Measurements from ENCODE around the gene ZDHHC5.
"Not testable (repeated sequence)": the region's sequence is repeated elsewhere in the genome, so short reads cannot be mapped to it uniquely, and the experiment has no call there.

ZDHHC5 gene

DNA sequence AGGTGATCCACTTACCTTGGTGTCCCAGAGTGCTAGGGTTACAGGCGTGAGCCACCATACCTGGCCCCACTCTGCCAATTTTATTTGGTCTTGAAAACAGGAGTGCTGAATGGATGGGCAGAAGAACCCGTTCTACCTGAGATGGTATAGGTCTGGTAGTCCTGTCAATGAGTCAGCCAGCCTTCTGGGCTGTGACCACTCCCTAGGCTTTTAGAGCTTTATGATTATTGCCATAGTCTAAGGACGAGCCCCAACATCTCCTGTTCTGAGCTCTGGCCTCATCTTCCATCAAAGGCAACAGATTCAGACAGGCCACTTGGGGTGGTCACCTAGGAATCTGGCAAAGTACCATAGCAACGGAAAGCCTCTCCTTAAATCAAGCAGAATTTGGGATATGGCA is 11.5 kb downstream of the ZDHHC5 start:
- no peak for DNase-seq (ENCODE audit: low read depth)
- TF ChIP-seq CTCF (IDR thresholded peaks at IDR 0.05; ENCODE audit: control insufficient read depth, insufficient read depth, low read depth, low read length, missing control alignments): no peak
- no peak overlapping the region for H3K4me3 ChIP-seq (ENCODE audit: control insufficient read depth, low read depth, low read length)

- no peak for TF ChIP-seq CTCF (IDR thresholded peaks at IDR 0.05; ENCODE audit: control insufficient read depth, insufficient read depth, low read depth, low read length, missing control alignments)
- H3K4me3 ChIP-seq (ENCODE audit: control insufficient read depth, low read depth, low read length): no peak overlapping the region
- no peak for DNase-seq (ENCODE audit: low read depth)
Measured at GRCh38 chr11:57680552-57680874, 12.6 kb downstream of the ZDHHC5 start.

- TF ChIP-seq CTCF (IDR thresholded peaks at IDR 0.05; ENCODE audit: control insufficient read depth, insufficient read depth, low read depth, low read length, missing control alignments): no peak
- DNase-seq (ENCODE audit: low read depth): no peak
- H3K4me3 ChIP-seq (ENCODE audit: control insufficient read depth, low read depth, low read length): no peak overlapping the region
Measured at GRCh38 chr11:57681168-57681567, 13.3 kb downstream of the ZDHHC5 start.

DNA sequence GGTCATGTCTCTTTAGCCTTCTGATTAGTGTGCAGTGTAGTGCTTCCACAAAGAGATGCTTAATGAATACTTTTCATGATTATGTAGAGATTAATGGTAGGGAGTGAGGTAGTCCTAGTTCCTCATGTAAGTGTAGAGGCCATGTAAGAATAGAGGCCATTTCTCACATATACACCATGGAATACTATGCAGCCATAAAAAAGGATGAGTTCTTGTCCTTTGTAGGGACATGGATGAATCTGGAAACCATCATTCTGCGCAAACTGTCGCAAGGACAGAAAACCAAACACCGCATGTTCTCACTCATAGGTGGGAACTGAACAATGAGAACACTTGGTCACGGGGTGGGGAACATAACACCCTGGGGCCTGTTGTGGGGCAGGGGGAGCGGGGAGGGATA is 22.6 kb downstream of the ZDHHC5 start:
- DNase-seq (ENCODE audit: low read depth); H3K4me3 ChIP-seq (ENCODE audit: control insufficient read depth, low read depth, low read length): not testable (repeated sequence)

GRCh38 chr11:57698843-57699365 is 31.0 kb downstream of the ZDHHC5 start:
- no peak for TF ChIP-seq CTCF (IDR thresholded peaks at IDR 0.05; ENCODE audit: control insufficient read depth, insufficient read depth, low read depth, low read length, missing control alignments)
- no peak for DNase-seq (ENCODE audit: low read depth)
- no peak overlapping the region for H3K4me3 ChIP-seq (ENCODE audit: control insufficient read depth, low read depth, low read length)

- TF ChIP-seq CTCF (IDR thresholded peaks at IDR 0.05; ENCODE audit: control insufficient read depth, insufficient read depth, low read depth, low read length, missing control alignments): no peak
- no peak for DNase-seq (ENCODE audit: low read depth)
Measured at GRCh38 chr11:57699813-57700212, 31.9 kb downstream of the ZDHHC5 start.

GRCh38 chr11:57700425-57700824 is 32.5 kb downstream of the ZDHHC5 start:
- H3K4me3 ChIP-seq (ENCODE audit: control insufficient read depth, low read depth, low read length): no peak overlapping the region
- TF ChIP-seq CTCF (IDR thresholded peaks at IDR 0.05; ENCODE audit: control insufficient read depth, insufficient read depth, low read depth, low read length, missing control alignments): no peak
- no peak for DNase-seq (ENCODE audit: low read depth)

More at GRCh38 chr11:57699813-57700212, 31.9 kb downstream of the ZDHHC5 start:
- H3K4me3 ChIP-seq (ENCODE audit: control insufficient read depth, low read depth, low read length): no peak overlapping the region
